GM18873 (cell line): ENCODE results near the gene XIAP.
"Not testable (repeated sequence)": the region's sequence is repeated elsewhere in the genome, so short reads cannot be mapped to it uniquely, and the experiment has no call there.

Source experiments
- ATAC-seq: cut with Tn5 transposase; IDR thresholded peaks from one replicate; pipeline ENCODE4 v1.9.1; 2021; ENCODE audit warnings: mild to moderate bottlenecking, moderate library complexity, moderate number of reproducible peaks; ENCODE audit not compliant: unreplicated experiment, low FRiP score

The XIAP gene

GRCh38 chrX:123873956-123874355 lies 14.1 kb downstream of the XIAP start:
- no peak for ATAC-seq

DNA sequence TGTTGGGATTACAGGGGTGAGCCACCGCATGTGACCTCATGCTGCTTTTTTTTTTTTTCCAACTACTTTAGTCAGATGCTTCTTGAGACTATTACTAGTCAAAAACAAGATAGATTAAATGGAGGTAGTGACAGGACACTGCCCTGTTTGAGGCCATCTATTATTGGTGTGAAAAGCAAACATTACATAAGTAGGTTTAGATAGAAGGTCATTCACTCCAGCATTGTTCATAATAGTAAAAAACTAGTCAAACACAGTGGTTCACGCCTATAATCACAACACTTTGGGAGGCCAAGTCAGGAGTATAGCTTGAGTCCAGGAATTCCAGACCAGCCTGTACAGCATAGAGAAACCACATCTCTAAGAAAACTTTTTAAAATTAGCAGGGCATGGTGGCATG lies 16.3 kb downstream of the XIAP start:
- no peak for ATAC-seq

GRCh38 chrX:123876844-123877243 lies 17.0 kb downstream of the XIAP start:
- no peak for ATAC-seq

DNA sequence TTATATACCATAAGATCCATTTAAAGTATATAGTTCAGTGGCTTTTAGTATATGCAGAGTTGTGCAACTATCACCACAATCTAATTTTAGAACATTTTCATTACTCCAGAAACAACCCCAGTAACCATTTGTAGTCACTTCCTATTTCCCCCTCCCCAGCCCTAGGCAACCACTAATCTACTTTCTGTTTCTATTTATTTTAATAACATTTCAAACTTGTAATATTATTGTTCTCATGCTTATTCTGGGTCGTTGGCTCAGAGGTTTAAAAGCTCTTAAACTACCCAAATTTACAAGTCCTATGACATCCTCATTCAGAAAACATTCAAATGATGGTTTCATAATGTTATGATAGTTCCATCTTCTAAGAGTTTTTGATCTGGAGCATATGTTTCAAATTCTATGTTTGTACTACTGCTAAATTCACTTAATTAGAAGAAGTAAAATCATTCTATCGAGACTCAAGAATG lies 18.4 kb downstream of the XIAP start:
- peak; percentile 66 for ATAC-seq

- no peak for ATAC-seq
Observed at GRCh38 chrX:123881330-123881729, 21.5 kb downstream of the XIAP start.

GRCh38 chrX:123882391-123882790 lies 22.5 kb downstream of the XIAP start:
- no peak for ATAC-seq

- no peak for ATAC-seq
Observed at GRCh38 chrX:123884809-123885408, 25.1 kb downstream of the XIAP start.

- no peak for ATAC-seq
Observed at GRCh38 chrX:123899701-123900100, 39.8 kb downstream of the XIAP start.

DNA sequence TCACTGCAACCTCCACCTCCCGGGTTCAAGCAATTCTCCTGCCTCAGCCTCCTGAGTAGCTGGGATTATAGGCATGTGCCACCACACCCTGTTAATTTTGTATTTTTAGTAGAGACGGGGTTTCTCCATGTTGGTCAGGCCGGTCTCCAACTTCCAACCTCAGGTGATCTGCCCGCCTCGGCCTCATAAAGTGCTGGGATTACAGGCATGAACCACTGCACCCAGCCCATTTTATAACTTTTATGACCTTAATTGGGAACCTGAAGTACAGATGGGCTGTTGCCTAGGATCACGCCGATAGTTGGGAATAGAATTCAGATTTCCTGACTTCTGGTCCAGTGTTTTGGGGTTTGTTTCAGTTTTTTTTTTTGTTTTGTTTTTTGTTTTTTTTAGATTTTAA lies 43.4 kb downstream of the XIAP start:
- not testable (repeated sequence) for ATAC-seq

DNA sequence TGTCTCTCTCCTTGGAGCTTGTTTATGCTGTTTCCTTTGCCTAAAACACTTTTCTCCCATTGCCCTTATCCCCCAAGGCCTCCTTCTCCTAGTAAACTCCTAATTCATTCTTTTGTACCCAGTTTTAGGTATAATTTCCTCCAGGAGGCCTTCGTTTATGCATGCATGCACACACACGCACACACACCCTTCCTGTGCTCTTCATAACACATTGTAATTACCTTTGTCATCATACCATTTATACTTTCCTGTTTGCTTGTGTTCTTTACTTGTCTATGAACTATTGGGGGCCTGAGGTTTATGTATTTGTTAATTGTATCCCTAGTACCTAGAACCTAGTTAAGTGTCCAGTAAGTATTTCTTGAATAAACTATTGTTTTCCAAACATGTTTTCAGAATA lies 45.5 kb downstream of the XIAP start:
- no peak for ATAC-seq

- no peak for ATAC-seq
Observed at GRCh38 chrX:123906557-123907316, 46.9 kb downstream of the XIAP start.

- no peak for ATAC-seq
Observed at GRCh38 chrX:123909523-123909922, 49.7 kb downstream of the XIAP start.

DNA sequence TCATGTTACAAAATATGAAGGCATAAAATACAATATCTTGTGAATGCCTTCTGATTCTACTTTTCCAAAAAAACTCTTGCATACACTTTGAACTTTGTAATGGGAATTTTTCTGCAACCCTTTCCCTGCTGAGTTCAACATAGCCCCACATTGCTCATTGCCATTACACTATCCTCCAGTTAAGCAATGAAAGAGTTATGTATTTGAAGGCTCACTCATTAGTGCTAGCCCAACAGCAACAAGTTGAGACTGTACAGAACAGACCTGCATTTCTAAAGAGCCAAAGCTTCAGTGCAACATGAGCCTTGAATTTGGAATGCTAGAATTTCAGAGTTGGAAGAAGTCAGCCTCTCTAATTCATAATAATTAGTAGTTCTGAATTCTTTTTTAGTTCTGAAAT lies 57.2 kb downstream of the XIAP start:
- ATAC-seq: no peak

- no peak for ATAC-seq
Observed at GRCh38 chrX:123918106-123918721, 58.4 kb downstream of the XIAP start.

DNA sequence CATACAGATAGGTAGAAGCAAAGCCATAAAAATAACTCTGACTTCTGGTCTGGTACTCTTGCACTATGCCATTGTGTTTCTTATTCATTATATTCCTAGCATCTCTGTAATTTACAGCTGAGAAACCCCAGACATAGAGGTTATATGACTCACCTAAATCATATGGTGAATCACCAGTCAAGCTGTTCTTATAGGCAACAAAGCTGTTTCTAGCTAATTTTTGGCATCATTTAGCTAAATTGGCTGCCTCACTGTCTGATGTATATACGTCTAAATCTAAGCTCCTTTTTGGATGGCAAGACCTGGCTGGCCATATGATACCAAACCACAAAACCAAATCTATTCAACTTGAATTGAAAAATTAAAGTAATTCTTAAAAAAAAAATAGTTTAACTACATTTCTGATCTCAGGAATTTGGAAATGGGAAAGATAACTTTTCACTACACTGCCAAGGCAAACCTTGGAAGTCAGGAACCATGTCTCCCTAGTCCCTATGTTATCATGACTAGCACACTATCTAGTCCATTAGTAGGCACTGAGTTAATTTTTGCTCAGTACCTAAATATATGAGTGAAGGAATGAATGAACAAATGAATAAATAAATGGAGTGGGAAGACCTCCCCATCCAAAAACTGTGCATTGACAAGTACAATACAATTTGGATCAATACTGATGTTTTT lies 60.4 kb downstream of the XIAP start:
- ATAC-seq: no peak

DNA sequence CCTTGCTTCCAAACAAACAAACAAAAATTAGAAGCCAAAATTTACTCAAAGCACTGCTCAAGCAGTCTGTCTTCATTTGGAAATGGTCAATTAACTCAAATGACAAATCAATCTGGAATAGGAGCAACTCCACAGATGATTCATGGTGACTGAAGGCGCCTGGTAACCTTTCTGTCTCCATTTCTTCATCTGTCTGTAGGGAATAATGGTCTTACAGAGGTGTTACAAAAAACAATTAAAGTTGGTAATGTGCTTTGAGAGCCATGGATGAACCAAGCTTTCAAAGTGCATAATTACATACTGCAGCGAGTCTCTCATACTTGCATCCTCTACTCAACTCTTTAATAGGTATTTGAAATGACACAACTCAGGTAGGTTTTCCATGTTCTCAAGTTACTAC lies 63.4 kb downstream of the XIAP start:
- no peak for ATAC-seq

- ATAC-seq: no peak
Observed at GRCh38 chrX:123924186-123924585, 64.3 kb downstream of the XIAP start.

DNA sequence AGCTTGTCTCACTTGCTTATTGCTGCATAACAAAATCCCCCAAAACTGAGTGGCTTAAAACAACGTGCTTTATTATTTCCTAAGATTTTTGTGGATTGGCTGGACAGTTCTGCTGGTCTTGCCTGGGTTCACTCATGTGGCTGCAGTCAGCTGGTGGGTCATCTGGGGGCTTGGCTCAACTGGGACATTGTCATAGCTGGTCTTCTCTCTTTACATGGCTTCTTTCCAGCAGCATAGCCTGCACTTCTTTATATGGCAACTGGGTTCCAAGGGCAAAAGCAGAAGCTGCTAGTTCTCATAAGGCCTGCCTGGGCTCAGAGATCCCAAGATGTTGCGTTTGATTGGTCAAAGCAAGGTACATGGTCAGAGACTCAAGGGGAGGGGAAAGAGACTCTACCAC lies 68.0 kb downstream of the XIAP start:
- no peak for ATAC-seq

DNA sequence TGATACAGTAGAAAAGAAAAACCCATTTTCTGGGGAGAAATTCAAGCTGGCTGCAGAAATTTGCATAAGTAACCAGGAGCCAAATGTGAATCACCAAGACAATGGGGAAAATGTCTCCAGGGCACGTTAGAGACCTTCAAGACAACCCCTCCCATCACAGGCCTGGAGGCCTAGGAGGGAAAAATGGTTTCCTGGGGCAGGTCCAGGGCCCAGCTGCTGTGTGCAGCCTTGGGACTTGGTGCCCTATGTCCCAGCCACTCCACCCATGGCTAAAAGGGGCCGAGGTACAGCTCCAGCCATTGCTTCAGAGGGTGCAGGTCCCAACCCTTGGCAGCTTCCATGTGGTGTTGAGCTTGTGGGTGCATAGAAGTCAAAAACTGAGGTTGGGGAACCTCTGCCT lies 72.2 kb downstream of the XIAP start:
- not testable (repeated sequence) for ATAC-seq

GRCh38 chrX:123943074-123943473 lies 83.2 kb downstream of the XIAP start:
- no peak for ATAC-seq

DNA sequence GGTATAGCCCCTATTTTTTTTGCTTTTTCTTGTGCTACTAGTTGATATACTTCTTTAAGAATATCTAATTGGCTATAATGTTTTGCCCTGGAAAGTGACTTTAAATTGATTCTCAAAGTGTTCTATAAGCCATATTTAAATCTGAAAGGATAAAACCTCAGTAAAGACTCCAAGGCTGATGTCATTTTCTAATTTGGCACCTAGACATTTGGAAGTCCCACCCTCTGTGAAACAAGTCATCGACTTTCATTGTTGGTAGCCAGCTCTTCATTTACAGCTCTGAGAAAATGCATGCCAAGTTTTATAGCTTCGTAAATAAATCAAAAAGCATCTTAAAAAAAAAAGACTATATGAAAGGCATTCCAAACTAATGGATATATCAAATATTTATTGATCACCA lies 83.6 kb downstream of the XIAP start:
- ATAC-seq: no peak
